HFFc6 (cell line): Measurements from ENCODE around the gene OR8G5. TPM values are rescaled to one million over a fixed set of nuclear protein-coding genes. Genes with fewer than 3 reads are reported as not detected.
"Not testable (repeated sequence)": the region's sequence is repeated elsewhere in the genome, so short reads cannot be mapped to it uniquely, and the experiment has no call there.

Experiments
- DNase-seq: peaks from one replicate; pipeline ENCODE4 v3.0.0-alpha.2; 2018
- H3K27ac Mint-ChIP-seq: 2 replicates; pipeline ENCODE4 v1.8.0; 2020; ENCODE audit warnings: mild to moderate bottlenecking, mixed read lengths
- H3K27me3 Mint-ChIP-seq: 2 replicates; pipeline ENCODE4 v1.8.0; 2021; ENCODE audit warnings: mild to moderate bottlenecking, moderate library complexity, mixed read lengths; ENCODE audit not compliant: insufficient read depth
- H3K36me3 Mint-ChIP-seq: 2 replicates; pipeline ENCODE4 v1.8.0; 2021; ENCODE audit warnings: low read depth, mixed read lengths
- H3K4me1 Mint-ChIP-seq: 2 replicates; pipeline ENCODE4 v1.8.0; 2020; ENCODE audit warnings: low read depth, mixed read lengths
- H3K4me3 Mint-ChIP-seq: 2 replicates; pipeline ENCODE4 v1.8.0; 2020; ENCODE audit warnings: mild to moderate bottlenecking, moderate library complexity, mixed read lengths
- H3K9me3 Mint-ChIP-seq: 2 replicates; pipeline ENCODE4 v1.8.0; 2020; ENCODE audit warnings: mild to moderate bottlenecking, mixed read lengths
- total RNA-seq, 6 experiments: library from RNA; stranded (reverse); fragmentation: NEBNext Ultra II Directional; extraction: Animal tissue kit (Norgen Biotek cat#: 25700); gene quantifications; 2 replicates in 1 of 6; 3 replicates in 5 of 6; pipeline ENCODE4 v1.2.3, GENCODE V29; 2021
- TF ChIP-seq, protein P1 (sequence below): fragments of 200-600 bp; sonication (generic); IDR thresholded peaks from 2 replicates; pipeline ENCODE4 v1.5.0; 2021; ENCODE audit warnings: antibody characterized with exemption, mild to moderate bottlenecking

The OR8G5 gene
- total RNA-seq, 6 experiments from 2014 or later: not detected

- H3K4me3 Mint-ChIP-seq: no peak overlapping the region
- H3K27me3 Mint-ChIP-seq: no peaks in the 10 kb centered on the region; the same call in 1 of the 2 replicates
- H3K9me3 Mint-ChIP-seq: peaks cover 25% of the 10 kb centered on the region
- no peaks in the 10 kb centered on the region for H3K4me1 Mint-ChIP-seq
- TF ChIP-seq, protein P1, sequence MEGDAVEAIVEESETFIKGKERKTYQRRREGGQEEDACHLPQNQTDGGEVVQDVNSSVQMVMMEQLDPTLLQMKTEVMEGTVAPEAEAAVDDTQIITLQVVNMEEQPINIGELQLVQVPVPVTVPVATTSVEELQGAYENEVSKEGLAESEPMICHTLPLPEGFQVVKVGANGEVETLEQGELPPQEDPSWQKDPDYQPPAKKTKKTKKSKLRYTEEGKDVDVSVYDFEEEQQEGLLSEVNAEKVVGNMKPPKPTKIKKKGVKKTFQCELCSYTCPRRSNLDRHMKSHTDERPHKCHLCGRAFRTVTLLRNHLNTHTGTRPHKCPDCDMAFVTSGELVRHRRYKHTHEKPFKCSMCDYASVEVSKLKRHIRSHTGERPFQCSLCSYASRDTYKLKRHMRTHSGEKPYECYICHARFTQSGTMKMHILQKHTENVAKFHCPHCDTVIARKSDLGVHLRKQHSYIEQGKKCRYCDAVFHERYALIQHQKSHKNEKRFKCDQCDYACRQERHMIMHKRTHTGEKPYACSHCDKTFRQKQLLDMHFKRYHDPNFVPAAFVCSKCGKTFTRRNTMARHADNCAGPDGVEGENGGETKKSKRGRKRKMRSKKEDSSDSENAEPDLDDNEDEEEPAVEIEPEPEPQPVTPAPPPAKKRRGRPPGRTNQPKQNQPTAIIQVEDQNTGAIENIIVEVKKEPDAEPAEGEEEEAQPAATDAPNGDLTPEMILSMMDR: no peak
- DNase-seq: no peak
- no peaks in the 10 kb centered on the region for H3K36me3 Mint-ChIP-seq
- no peak overlapping the region for H3K27ac Mint-ChIP-seq
Observed at GRCh38 chr11:124238512-124238911, 17.7 kb upstream of the OR8G5 start.

DNA sequence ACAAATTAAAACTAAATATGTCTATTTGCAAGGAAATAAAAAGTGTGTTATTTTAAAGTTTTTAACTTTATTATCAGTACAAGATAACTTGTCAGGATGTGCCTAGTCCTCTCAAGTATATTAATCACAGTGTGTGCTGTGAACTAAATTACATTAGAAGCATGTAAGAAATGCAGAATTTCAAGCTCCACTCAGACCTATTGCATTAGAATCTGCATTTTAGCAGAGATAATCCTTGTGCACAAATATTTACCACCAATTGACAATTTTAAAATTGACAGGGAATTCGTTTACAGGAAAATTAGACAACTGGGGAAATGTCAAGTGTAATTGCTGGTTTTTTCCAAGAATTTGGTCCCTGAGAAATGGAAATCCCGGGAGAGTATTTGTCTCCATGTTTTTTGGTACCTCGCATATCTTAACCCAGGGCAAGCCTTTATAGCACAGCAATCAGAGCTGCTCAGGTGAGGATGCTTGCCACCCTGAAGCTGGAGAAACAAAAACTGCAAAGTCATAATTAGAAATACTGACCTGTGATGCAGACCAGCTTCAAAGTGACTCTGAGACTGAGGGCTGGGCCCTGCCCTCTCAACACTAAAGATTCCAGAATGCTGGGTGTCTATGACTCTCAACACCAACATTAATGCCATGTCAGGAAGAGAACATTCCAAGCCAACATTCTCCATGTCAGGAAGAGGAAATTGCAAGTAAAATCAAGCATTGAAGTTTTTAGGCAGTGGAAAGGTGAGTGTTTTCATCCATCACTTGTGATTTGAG, 15.4 kb upstream of the OR8G5 start, which contains the start of gene OR8G1:
OR8G1 (plus strand) TSS at position 475 of the 777 bp plus-strand sequence. CDS start 8,581 bp downstream, outside the sequence.
- TF ChIP-seq, protein P1: no peak
- no peaks in the 10 kb centered on the region for H3K36me3 Mint-ChIP-seq

GRCh38 chr11:124249869-124250268, 6.3 kb upstream of the OR8G5 start:
- not testable (repeated sequence) for H3K9me3 Mint-ChIP-seq, H3K27me3 Mint-ChIP-seq, DNase-seq, H3K27ac Mint-ChIP-seq, H3K4me3 Mint-ChIP-seq, H3K4me1 Mint-ChIP-seq, H3K36me3 Mint-ChIP-seq

More for the DNA sequence above, 15.4 kb upstream of the OR8G5 start, which contains the start of gene OR8G1:
- H3K9me3 Mint-ChIP-seq: peaks cover 18% of the 10 kb centered on the region
- no peak within 1 kb of the TSS for H3K4me3 Mint-ChIP-seq
- no peak for DNase-seq
- H3K4me1 Mint-ChIP-seq: no peaks in the 10 kb centered on the region
- no peaks in the 10 kb centered on the region; the same call in 1 of the 2 replicates for H3K27me3 Mint-ChIP-seq
- H3K27ac Mint-ChIP-seq: no peak within 1 kb of the TSS

- H3K4me1 Mint-ChIP-seq, H3K27me3 Mint-ChIP-seq, H3K4me3 Mint-ChIP-seq, H3K36me3 Mint-ChIP-seq, DNase-seq, H3K27ac Mint-ChIP-seq: not testable (repeated sequence)
- H3K9me3 Mint-ChIP-seq: peaks cover 18% of the 10 kb centered on the region
Observed at GRCh38 chr11:124265041-124265440, 8.9 kb downstream of the OR8G5 start.

DNA sequence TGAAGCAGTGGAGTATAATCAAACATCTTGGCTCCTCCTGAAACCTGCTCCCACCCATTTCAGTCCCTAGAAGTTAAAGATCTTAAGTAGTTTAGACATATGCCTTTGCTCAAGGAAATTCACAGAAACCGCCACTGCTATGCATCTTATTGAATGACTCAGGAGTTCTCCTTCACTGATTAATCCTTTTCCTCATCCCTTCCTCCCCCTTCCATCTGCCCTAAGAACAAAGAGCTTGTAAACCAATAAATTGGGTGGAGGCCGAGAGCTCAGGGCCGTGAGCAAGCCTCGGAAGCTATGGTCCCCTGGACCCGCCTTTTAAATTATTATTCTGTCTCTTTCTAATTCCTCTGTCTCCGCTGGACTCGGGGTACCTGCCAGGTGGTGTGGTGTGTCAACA, 14.7 kb downstream of the OR8G5 start:
- not testable (repeated sequence) for H3K27me3 Mint-ChIP-seq, H3K27ac Mint-ChIP-seq, H3K4me1 Mint-ChIP-seq, H3K4me3 Mint-ChIP-seq, H3K36me3 Mint-ChIP-seq, DNase-seq
- peaks cover 28% of the 10 kb centered on the region for H3K9me3 Mint-ChIP-seq

GRCh38 chr11:124274000-124274399, 17.8 kb downstream of the OR8G5 start:
- H3K27me3 Mint-ChIP-seq: no peaks in the 10 kb centered on the region
- no peak overlapping the region for H3K4me3 Mint-ChIP-seq
- H3K9me3 Mint-ChIP-seq: peaks cover 30% of the 10 kb centered on the region
- no peak for DNase-seq
- no peaks in the 10 kb centered on the region for H3K36me3 Mint-ChIP-seq
- no peaks in the 10 kb centered on the region for H3K4me1 Mint-ChIP-seq
- H3K27ac Mint-ChIP-seq: no peak overlapping the region
- TF ChIP-seq, protein P1: no peak

- Mint-ChIP-seq H3K36me3 (no peaks in the 10 kb centered on the region), H3K4me1 (no peaks in the 10 kb centered on the region), H3K27me3 (no peaks in the 10 kb centered on the region), H3K27ac (no peak overlapping the region), H3K9me3 (peaks cover 41% of the 10 kb centered on the region), H3K4me3 (no peak overlapping the region)
- DNase-seq: no peak
- TF ChIP-seq, protein P1: no peak
Observed at GRCh38 chr11:124276081-124276480, 19.9 kb downstream of the OR8G5 start.
